ENCODE measurements around the gene STK4.

DNA sequence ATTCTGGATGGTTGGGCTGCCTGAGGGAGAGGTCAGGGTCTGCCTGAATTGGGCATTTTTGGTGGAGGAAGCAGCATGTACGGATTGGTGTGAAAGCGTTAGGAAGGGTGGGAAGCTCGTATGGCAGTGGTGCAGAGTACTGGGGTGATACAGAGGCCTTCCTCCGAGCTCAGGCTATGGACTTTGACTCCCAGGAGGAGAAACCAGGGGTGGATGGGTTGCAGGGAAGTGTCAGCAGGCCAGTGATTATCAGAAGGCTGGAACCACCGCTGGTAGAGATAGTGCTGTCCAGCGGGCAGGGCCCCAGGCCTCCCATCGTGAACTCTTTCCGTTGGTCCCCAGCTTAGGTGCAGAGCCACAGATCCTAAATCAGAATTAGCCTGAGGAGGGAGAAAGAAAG, 143.3 kb downstream of the STK4 start:
- TF ChIP-seq, protein P1, sequence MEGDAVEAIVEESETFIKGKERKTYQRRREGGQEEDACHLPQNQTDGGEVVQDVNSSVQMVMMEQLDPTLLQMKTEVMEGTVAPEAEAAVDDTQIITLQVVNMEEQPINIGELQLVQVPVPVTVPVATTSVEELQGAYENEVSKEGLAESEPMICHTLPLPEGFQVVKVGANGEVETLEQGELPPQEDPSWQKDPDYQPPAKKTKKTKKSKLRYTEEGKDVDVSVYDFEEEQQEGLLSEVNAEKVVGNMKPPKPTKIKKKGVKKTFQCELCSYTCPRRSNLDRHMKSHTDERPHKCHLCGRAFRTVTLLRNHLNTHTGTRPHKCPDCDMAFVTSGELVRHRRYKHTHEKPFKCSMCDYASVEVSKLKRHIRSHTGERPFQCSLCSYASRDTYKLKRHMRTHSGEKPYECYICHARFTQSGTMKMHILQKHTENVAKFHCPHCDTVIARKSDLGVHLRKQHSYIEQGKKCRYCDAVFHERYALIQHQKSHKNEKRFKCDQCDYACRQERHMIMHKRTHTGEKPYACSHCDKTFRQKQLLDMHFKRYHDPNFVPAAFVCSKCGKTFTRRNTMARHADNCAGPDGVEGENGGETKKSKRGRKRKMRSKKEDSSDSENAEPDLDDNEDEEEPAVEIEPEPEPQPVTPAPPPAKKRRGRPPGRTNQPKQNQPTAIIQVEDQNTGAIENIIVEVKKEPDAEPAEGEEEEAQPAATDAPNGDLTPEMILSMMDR (IDR thresholded peaks at IDR 0.05), result no peak
- TF ChIP-seq POLR2A (IDR thresholded peaks at IDR 0.05), result no peak

Data from adrenal gland (tissue), 5 donors.